Neural cell (in vitro differentiated cells): ENCODE results near the gene COL4A2. TPM values are rescaled to one million over a fixed set of nuclear protein-coding genes. Genes with fewer than 3 reads are reported as not detected.

ENCODE experiments used
- H2AFZ ChIP-seq: fragments of 200-600, 300-800 bp; sonication (generic), shearing (Covaris generic); 2 replicates; pipeline ENCODE4 v1.6.0; 2014; ENCODE audit warnings: low read depth, mild to moderate bottlenecking, antibody characterized with exemption, low read length, moderate library complexity
- H3F3A ChIP-seq: fragments of 200-600 bp; shearing (Covaris generic); 2 replicates; pipeline ENCODE4 v1.6.1; 2016; ENCODE audit warnings: mild to moderate bottlenecking, moderate library complexity, mixed read lengths, antibody characterized with exemption, low read length; ENCODE audit not compliant: insufficient read depth, poor library complexity, severe bottlenecking
- H3K27ac ChIP-seq: fragments of 200-600, 300-800 bp; sonication (generic), shearing (Covaris generic); 2 replicates; pipeline ENCODE4 v1.5.1; 2014; ENCODE audit warnings: mild to moderate bottlenecking, low read length, moderate library complexity
- H3K27me3 ChIP-seq: fragments of 300-800, 200-600 bp; sonication (generic), shearing (Covaris generic); 2 replicates; pipeline ENCODE4 v1.6.0; 2014; ENCODE audit warnings: mild to moderate bottlenecking, low read depth, low read length, moderate library complexity; ENCODE audit not compliant: insufficient read depth
- H3K36me3 ChIP-seq: fragments of 300-800, 200-600 bp; sonication (generic), shearing (Covaris generic); 2 replicates; pipeline ENCODE4 v1.5.1; 2014; ENCODE audit warnings: mild to moderate bottlenecking, antibody characterized with exemption, low read length, moderate library complexity; ENCODE audit not compliant: insufficient read depth
- H3K4me2 ChIP-seq: fragments of 300-800, 200-600 bp; sonication (generic), shearing (Covaris generic); 2 replicates; pipeline ENCODE4 v1.6.0; 2014; ENCODE audit warnings: mild to moderate bottlenecking, low read length
- H3K4me3 ChIP-seq: fragments of 300-800, 200-600 bp; sonication (generic), shearing (Covaris generic); 2 replicates; pipeline ENCODE4 v1.5.1; 2014; ENCODE audit warnings: mild to moderate bottlenecking, low read length, moderate library complexity
- H3K79me2 ChIP-seq: fragments of 200-600 bp; shearing (Covaris generic); replicated peaks from 2 replicates; pipeline ENCODE4 v1.6.0; 2014; ENCODE audit warnings: mild to moderate bottlenecking, low read length, moderate library complexity; ENCODE audit not compliant: insufficient read depth
- H3K9ac ChIP-seq: fragments of 300-800, 200-600 bp; sonication (generic), shearing (Covaris generic); 2 replicates; pipeline ENCODE4 v1.6.1; 2016; ENCODE audit warnings: mild to moderate bottlenecking, low read length, mixed read lengths
- H3K9me2 ChIP-seq: fragments of 200-600 bp; shearing (Covaris generic); 2 replicates; pipeline ENCODE4 v1.6.1; 2016; ENCODE audit warnings: mild to moderate bottlenecking, low read length, mixed read lengths; ENCODE audit not compliant: insufficient read depth
- H3K9me3 ChIP-seq: fragments of 200-600, 300-800 bp; sonication (generic), shearing (Covaris generic); 2 replicates; pipeline ENCODE4 v1.6.1; 2016; ENCODE audit warnings: mild to moderate bottlenecking, mixed run types, low read length, moderate library complexity, mixed read lengths
- H4K20me1 ChIP-seq: fragments of 200-600 bp; shearing (Covaris generic); 2 replicates; pipeline ENCODE4 v1.6.1; 2016; ENCODE audit warnings: mild to moderate bottlenecking, mixed run types; ENCODE audit not compliant: insufficient read depth
- EP300 ChIP-seq: fragments of 450-650 bp; conservative IDR thresholded peaks from 2 replicates; pipeline ENCODE4 v1.6.1; 2014; ENCODE audit warnings: antibody characterized with exemption, mild to moderate bottlenecking, moderate library complexity; ENCODE audit not compliant: poor library complexity, severe bottlenecking
- EZH2 ChIP-seq: fragments of 200-600, 300-800 bp; shearing (Covaris generic), sonication (generic); IDR thresholded peaks from 2 replicates; pipeline ENCODE4 v1.6.1; 2014; ENCODE audit warnings: antibody characterized with exemption, low read length, borderline replicate concordance, mild to moderate bottlenecking; ENCODE audit not compliant: insufficient read depth, poor library complexity, severe bottlenecking
- MXI1 ChIP-seq: fragments of 450-650 bp; conservative IDR thresholded peaks from 2 replicates; pipeline ENCODE4 v1.6.1; 2014; ENCODE audit warnings: antibody characterized with exemption, mild to moderate bottlenecking; ENCODE audit not compliant: poor library complexity, severe bottlenecking
- POLR2AphosphoS5 ChIP-seq: IDR thresholded peaks from 2 replicates; pipeline ENCODE4 v1.6.1; 2012
- RAD21 ChIP-seq: fragments of 450-650 bp; conservative IDR thresholded peaks from 2 replicates; pipeline ENCODE4 v1.6.1; 2014; ENCODE audit warnings: antibody characterized with exemption, mild to moderate bottlenecking, moderate library complexity
- SMC3 ChIP-seq: fragments of 450-650 bp; conservative IDR thresholded peaks from 2 replicates; pipeline ENCODE4 v1.6.1; 2014; ENCODE audit warnings: antibody characterized with exemption, mild to moderate bottlenecking, moderate library complexity; ENCODE audit not compliant: poor library complexity
- TAF1 ChIP-seq: IDR thresholded peaks from 2 replicates; pipeline ENCODE4 v1.6.1; 2012; ENCODE audit warnings: low read depth
- polyA plus RNA-seq: library from polyadenylated mRNA; depleted of rRNA; stranded (reverse); fragments of >200 nt; gene quantifications from 2 replicates; pipeline ENCODE4 v1.2.3, GENCODE V29; 2014
- TF ChIP-seq, protein P1 (sequence below): IDR thresholded peaks from 2 replicates; pipeline ENCODE4 v1.6.1; 2012; ENCODE audit warnings: borderline replicate concordance
- TF ChIP-seq, protein P2 (sequence below): fragments of 450-650 bp; IDR thresholded peaks from 2 replicates; pipeline ENCODE4 v1.5.1; 2014; ENCODE audit warnings: antibody characterized with exemption, mild to moderate bottlenecking, moderate library complexity; ENCODE audit not compliant: poor library complexity, severe bottlenecking

Gene COL4A2
- polyA plus RNA-seq, 1 donor from 2014 or later = 30.8 TPM

DNA sequence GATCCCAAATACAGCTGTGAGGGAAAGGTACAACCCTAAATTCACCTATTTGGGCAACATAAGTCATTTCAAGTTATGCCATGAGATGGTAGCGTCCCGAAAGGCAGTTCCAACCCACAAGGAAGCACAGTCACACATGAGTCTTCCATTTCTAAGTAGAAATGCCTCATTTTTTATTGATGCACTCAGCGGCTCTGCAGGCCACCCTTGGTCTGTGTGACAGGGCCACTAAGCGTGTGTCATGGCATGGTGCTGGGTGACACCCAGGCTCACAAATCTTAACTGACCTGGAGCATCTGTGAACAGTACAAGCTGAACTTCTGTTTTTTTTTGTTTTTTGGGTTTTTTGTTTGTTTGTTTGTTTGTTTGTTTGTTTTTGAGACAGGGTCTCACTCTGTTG lies 239.3 kb downstream of the COL4A2 start:
- H3K9me3 ChIP-seq = no peaks in the 10 kb centered on the region
- no peaks in the 10 kb centered on the region for H3K36me3 ChIP-seq
- no peaks in the 10 kb centered on the region for H3K79me2 ChIP-seq
- no peaks in the 10 kb centered on the region for H3F3A ChIP-seq
- H3K27ac ChIP-seq = no peak overlapping the region
- H4K20me1 ChIP-seq = no peaks in the 10 kb centered on the region
- no peaks in the 10 kb centered on the region for H3K9me2 ChIP-seq
- no peaks in the 10 kb centered on the region for H3K27me3 ChIP-seq
- no peak overlapping the region for H3K4me2 ChIP-seq
- H3K9ac ChIP-seq = no peak overlapping the region
- TF ChIP-seq, protein P1, sequence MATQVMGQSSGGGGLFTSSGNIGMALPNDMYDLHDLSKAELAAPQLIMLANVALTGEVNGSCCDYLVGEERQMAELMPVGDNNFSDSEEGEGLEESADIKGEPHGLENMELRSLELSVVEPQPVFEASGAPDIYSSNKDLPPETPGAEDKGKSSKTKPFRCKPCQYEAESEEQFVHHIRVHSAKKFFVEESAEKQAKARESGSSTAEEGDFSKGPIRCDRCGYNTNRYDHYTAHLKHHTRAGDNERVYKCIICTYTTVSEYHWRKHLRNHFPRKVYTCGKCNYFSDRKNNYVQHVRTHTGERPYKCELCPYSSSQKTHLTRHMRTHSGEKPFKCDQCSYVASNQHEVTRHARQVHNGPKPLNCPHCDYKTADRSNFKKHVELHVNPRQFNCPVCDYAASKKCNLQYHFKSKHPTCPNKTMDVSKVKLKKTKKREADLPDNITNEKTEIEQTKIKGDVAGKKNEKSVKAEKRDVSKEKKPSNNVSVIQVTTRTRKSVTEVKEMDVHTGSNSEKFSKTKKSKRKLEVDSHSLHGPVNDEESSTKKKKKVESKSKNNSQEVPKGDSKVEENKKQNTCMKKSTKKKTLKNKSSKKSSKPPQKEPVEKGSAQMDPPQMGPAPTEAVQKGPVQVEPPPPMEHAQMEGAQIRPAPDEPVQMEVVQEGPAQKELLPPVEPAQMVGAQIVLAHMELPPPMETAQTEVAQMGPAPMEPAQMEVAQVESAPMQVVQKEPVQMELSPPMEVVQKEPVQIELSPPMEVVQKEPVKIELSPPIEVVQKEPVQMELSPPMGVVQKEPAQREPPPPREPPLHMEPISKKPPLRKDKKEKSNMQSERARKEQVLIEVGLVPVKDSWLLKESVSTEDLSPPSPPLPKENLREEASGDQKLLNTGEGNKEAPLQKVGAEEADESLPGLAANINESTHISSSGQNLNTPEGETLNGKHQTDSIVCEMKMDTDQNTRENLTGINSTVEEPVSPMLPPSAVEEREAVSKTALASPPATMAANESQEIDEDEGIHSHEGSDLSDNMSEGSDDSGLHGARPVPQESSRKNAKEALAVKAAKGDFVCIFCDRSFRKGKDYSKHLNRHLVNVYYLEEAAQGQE = no peak
- no peak for TF ChIP-seq EP300
- TF ChIP-seq TAF1 = no peak
- no peak for TF ChIP-seq EZH2
- TF ChIP-seq, protein P2, sequence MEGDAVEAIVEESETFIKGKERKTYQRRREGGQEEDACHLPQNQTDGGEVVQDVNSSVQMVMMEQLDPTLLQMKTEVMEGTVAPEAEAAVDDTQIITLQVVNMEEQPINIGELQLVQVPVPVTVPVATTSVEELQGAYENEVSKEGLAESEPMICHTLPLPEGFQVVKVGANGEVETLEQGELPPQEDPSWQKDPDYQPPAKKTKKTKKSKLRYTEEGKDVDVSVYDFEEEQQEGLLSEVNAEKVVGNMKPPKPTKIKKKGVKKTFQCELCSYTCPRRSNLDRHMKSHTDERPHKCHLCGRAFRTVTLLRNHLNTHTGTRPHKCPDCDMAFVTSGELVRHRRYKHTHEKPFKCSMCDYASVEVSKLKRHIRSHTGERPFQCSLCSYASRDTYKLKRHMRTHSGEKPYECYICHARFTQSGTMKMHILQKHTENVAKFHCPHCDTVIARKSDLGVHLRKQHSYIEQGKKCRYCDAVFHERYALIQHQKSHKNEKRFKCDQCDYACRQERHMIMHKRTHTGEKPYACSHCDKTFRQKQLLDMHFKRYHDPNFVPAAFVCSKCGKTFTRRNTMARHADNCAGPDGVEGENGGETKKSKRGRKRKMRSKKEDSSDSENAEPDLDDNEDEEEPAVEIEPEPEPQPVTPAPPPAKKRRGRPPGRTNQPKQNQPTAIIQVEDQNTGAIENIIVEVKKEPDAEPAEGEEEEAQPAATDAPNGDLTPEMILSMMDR = no peak
- TF ChIP-seq POLR2AphosphoS5 = no peak
- TF ChIP-seq SMC3 = no peak
- no peak for TF ChIP-seq RAD21
- no peak overlapping the region for H2AFZ ChIP-seq
- H3K4me3 ChIP-seq = no peak overlapping the region

DNA sequence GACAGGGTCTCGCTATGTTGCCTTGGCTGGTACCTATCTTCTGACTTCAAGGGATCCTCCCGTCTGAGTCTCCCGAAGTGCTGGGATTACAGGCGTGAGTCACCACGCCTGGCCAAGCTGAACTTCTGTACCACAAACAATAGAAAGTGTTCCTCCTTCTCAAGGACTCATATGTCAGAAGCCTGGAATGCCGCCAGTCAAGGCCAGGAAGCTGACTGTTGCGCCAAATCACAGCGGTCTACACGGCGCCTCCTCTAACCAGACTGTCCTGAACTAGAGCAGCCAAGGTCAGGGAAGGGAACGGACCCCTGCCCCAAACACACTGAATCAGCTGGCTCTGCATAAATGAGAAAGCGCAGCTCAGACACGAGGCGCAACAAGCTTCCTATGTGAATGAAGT lies 239.8 kb downstream of the COL4A2 start:
- Histone ChIP-seq H3K4me3 (no peak overlapping the region), H4K20me1 (no peaks in the 10 kb centered on the region), H2AFZ (no peak overlapping the region), H3K4me2 (no peak overlapping the region), H3K9ac (no peak overlapping the region), H3F3A (no peaks in the 10 kb centered on the region), H3K9me3 (no peaks in the 10 kb centered on the region), H3K36me3 (no peaks in the 10 kb centered on the region), H3K27me3 (no peaks in the 10 kb centered on the region), H3K9me2 (no peaks in the 10 kb centered on the region), H3K27ac (no peak overlapping the region), H3K79me2 (no peaks in the 10 kb centered on the region)
- TF ChIP-seq TAF1 = no peak
- TF ChIP-seq MXI1 = no peak
- TF ChIP-seq POLR2AphosphoS5 = no peak
- TF ChIP-seq SMC3 = no peak
- TF ChIP-seq, protein P1 = no peak
- no peak for TF ChIP-seq EZH2
- TF ChIP-seq, protein P2 = no peak
- no peak for TF ChIP-seq RAD21
- TF ChIP-seq EP300 = no peak
